Stromal cell of bone marrow (primary cell): Measurements from ENCODE around the gene AGO4.

Experiments
- DNase-seq: peaks from one replicate; pipeline ENCODE4 v3.0.0-alpha.2; 2012; ENCODE audit warnings: low read depth

Gene AGO4

GRCh38 chr1:35894656-35895055 lies 86.8 kb downstream of the AGO4 start:
- DNase-seq = no peak

- no peak for DNase-seq
These were observed 92.1 kb downstream of the AGO4 start for GRCh38 chr1:35899941-35900340.

- no peak for DNase-seq
These were observed 93.4 kb downstream of the AGO4 start for GRCh38 chr1:35901235-35901634.

- no peak for DNase-seq
These were observed 94.9 kb downstream of the AGO4 start for GRCh38 chr1:35902671-35903070.
